GM23338 (cell line): Measurements from ENCODE around the gene ZFR2. TPM values are rescaled to one million over a fixed set of nuclear protein-coding genes. Genes with fewer than 3 reads are reported as not detected.

Source experiments
- ATAC-seq: fragments of 200-7000 bp; cut with Tn5 transposase; 3 replicates; pipeline ENCODE4 v1.9.1; 2020
- DNase-seq: peaks from one replicate; pipeline ENCODE4 v3.0.0-alpha.2; 2015; ENCODE audit warnings: low spot score
- H2AFZ ChIP-seq: fragments of 200-600 bp; sonication (generic); 2 replicates; pipeline ENCODE4 v1.8.0; 2016; ENCODE audit warnings: antibody characterized with exemption, mild to moderate bottlenecking, moderate library complexity
- H3F3A ChIP-seq: fragments of 200-600 bp; sonication (generic); replicated peaks from 2 replicates; pipeline ENCODE4 v1.8.0; 2017; ENCODE audit warnings: antibody characterized with exemption, mixed run types, low read depth
- H3K27ac ChIP-seq: fragments of 200-600 bp; sonication (generic); 2 replicates; pipeline ENCODE4 v1.6.1; 2016; ENCODE audit warnings: low read depth
- H3K27me3 ChIP-seq: fragments of 200-600 bp; sonication (generic); 2 replicates; pipeline ENCODE4 v1.8.0; 2016; ENCODE audit warnings: mild to moderate bottlenecking, mixed run types, moderate library complexity; ENCODE audit not compliant: insufficient read depth
- H3K36me3 ChIP-seq: fragments of 200-600 bp; sonication (generic); 2 replicates; pipeline ENCODE4 v1.8.0; 2016; ENCODE audit warnings: mild to moderate bottlenecking; ENCODE audit not compliant: insufficient read depth
- H3K4me1 ChIP-seq: fragments of 200-600 bp; sonication (generic); 2 replicates; pipeline ENCODE4 v1.8.0; 2016; ENCODE audit warnings: mild to moderate bottlenecking, moderate library complexity; ENCODE audit not compliant: insufficient read depth
- H3K4me2 ChIP-seq: fragments of 200-600 bp; sonication (generic); 2 replicates; pipeline ENCODE4 v1.7.1; 2017; ENCODE audit warnings: mixed run types
- H3K4me3 ChIP-seq: fragments of 200-600 bp; sonication (generic); 2 replicates; pipeline ENCODE4 v1.6.1; 2016; ENCODE audit warnings: mixed run types
- H3K79me2 ChIP-seq: fragments of 200-600 bp; sonication (generic); replicated peaks from 2 replicates; pipeline ENCODE4 v1.8.0; 2017; ENCODE audit warnings: mild to moderate bottlenecking; ENCODE audit not compliant: insufficient read depth
- H3K9me2 ChIP-seq: fragments of 200-600 bp; sonication (generic); 2 replicates; pipeline ENCODE4 v1.8.0; 2017; ENCODE audit not compliant: insufficient read depth
- H4K20me1 ChIP-seq: fragments of 200-600 bp; sonication (generic); replicated peaks from 2 replicates; pipeline ENCODE4 v1.8.0; 2017; ENCODE audit warnings: mild to moderate bottlenecking; ENCODE audit not compliant: insufficient read depth
- H3K27ac Mint-ChIP-seq: 2 replicates; pipeline ENCODE4 v1.8.0; 2020; ENCODE audit warnings: inconsistent platforms, mild to moderate bottlenecking, moderate library complexity, mixed read lengths
- H3K27me3 Mint-ChIP-seq: 3 replicates; pipeline ENCODE4 v1.8.0; 2022; ENCODE audit warnings: low read depth, mild to moderate bottlenecking, moderate library complexity, mixed read lengths, inconsistent platforms; ENCODE audit not compliant: insufficient read depth, poor library complexity
- H3K36me3 Mint-ChIP-seq: 3 replicates; pipeline ENCODE4 v1.8.0; 2021; ENCODE audit warnings: low read depth, mild to moderate bottlenecking, inconsistent platforms, moderate library complexity, mixed read lengths
- H3K4me1 Mint-ChIP-seq: 3 replicates; pipeline ENCODE4 v1.8.0; 2020; ENCODE audit warnings: mild to moderate bottlenecking, inconsistent platforms, mixed read lengths
- H3K4me3 Mint-ChIP-seq: 3 replicates; pipeline ENCODE4 v1.8.0; 2021; ENCODE audit warnings: moderate library complexity, mild to moderate bottlenecking, inconsistent platforms, mixed read lengths
- H3K9me3 Mint-ChIP-seq: 3 replicates; pipeline ENCODE4 v1.8.0; 2020; ENCODE audit warnings: moderate library complexity, mild to moderate bottlenecking, inconsistent platforms, mixed read lengths
- ETS1 ChIP-seq: IDR thresholded peaks from 2 replicates; pipeline ENCODE4 v1.6.1; 2016; ENCODE audit warnings: antibody characterized with exemption
- JUNB ChIP-seq: IDR thresholded peaks from one replicate; pipeline ENCODE4 v1.6.1; 2016; ENCODE audit warnings: antibody characterized with exemption; ENCODE audit not compliant: unreplicated experiment
- POLR2AphosphoS5 ChIP-seq: IDR thresholded peaks from 2 replicates; pipeline ENCODE4 v1.6.1; 2016; ENCODE audit warnings: antibody characterized with exemption, low read depth
- ZNF331 ChIP-seq: fragments of 250-450 bp; sonication (Bioruptor Pico); IDR thresholded peaks from 2 replicates; pipeline ENCODE4 v1.5.0; 2020; ENCODE audit warnings: low read depth, mild to moderate bottlenecking, moderate library complexity
- ZNF462 ChIP-seq: fragments of 250-450 bp; sonication (Bioruptor Pico); IDR thresholded peaks from 2 replicates; pipeline ENCODE4 v1.5.0; 2020; ENCODE audit warnings: mild to moderate bottlenecking, moderate library complexity
- polyA plus RNA-seq: library from polyadenylated mRNA; unstranded; fragments of >200 nt; fragmentation: Nextera tagmentation; extraction: Ambion mirVana; gene quantifications from 2 replicates; pipeline ENCODE4 v1.2.1, GENCODE V29; 2016
- total RNA-seq: library from RNA; depleted of rRNA; stranded (reverse); fragments of >200 nt; shearing (Covaris generic); gene quantifications from 2 replicates; pipeline ENCODE4 v1.2.3, GENCODE V29; 2014

Gene ZFR2
- total and polyA plus RNA-seq, 2 experiments from 2014 or later = 15.8 to 31.3 TPM

- TF ChIP-seq ZNF462 (CRISPR knock-in tag) = no peak
- TF ChIP-seq JUNB = no peak
- no peak for TF ChIP-seq ETS1
- TF ChIP-seq ZNF331 = no peak
These were observed 16.7 kb downstream of the ZFR2 start (continued) for GRCh38 chr19:3852177-3852511.

- H3K27ac Mint-ChIP-seq = no peak overlapping the region
- Histone ChIP-seq H3K4me2 (no peak overlapping the region), H3K27me3 (no peaks in the 10 kb centered on the region), H3K36me3 (0 out of 2 replicates have a peak, but pooled peaks cover 4% of the 10 kb centered on the region), H3K27ac (no peak overlapping the region), H3K9me2 (no peaks in the 10 kb centered on the region), H4K20me1 (no peaks in the 10 kb centered on the region), H2AFZ (no peak overlapping the region), H3K4me3 (no peak overlapping the region), H3F3A (no peaks in the 10 kb centered on the region), H3K4me1 (no peaks in the 10 kb centered on the region), H3K79me2 (no peaks in the 10 kb centered on the region)
- TF ChIP-seq POLR2AphosphoS5 (no peak), ZNF331 (peak; percentile 100)
- H3K27me3 Mint-ChIP-seq = peaks cover 14% of the 10 kb centered on the region
- H3K4me1 Mint-ChIP-seq = no peaks in the 10 kb centered on the region
- H3K9me3 Mint-ChIP-seq = peaks cover 42% of the 10 kb centered on the region
- ATAC-seq = no peak
- H3K4me3 Mint-ChIP-seq = no peak overlapping the region
- DNase-seq = no peak
- peaks cover 64% of the 10 kb centered on the region for H3K36me3 Mint-ChIP-seq
These were observed 17.3 kb downstream of the ZFR2 start for GRCh38 chr19:3851254-3852176.
